Neuronal stem cell (in vitro differentiated cells): ENCODE results near the gene ASZ1.
"Not testable (repeated sequence)": the region's sequence is repeated elsewhere in the genome, so short reads cannot be mapped to it uniquely, and the experiment has no call there.

Experiments
- DNase-seq: peaks from one replicate; pipeline ENCODE4 v3.0.0-alpha.2; 2013; ENCODE audit warnings: low spot score
- H2AFZ ChIP-seq: one replicate; pipeline ENCODE4 v1.6.1; 2013; ENCODE audit warnings: mild to moderate bottlenecking, low read length, inconsistent platforms
- H2AK5ac ChIP-seq: 2 replicates; pipeline ENCODE4 v1.6.1; 2013; ENCODE audit warnings: low read depth, mild to moderate bottlenecking, inconsistent platforms, low read length, moderate library complexity, mixed read lengths
- H2BK120ac ChIP-seq: 2 replicates; pipeline ENCODE4 v1.6.1; 2013; ENCODE audit warnings: low read depth, mild to moderate bottlenecking, inconsistent platforms, low read length, moderate library complexity, mixed read lengths
- H2BK12ac ChIP-seq: one replicate; pipeline ENCODE4 v1.6.1; 2013; ENCODE audit warnings: low read length, inconsistent platforms
- H2BK15ac ChIP-seq: 2 replicates; pipeline ENCODE4 v1.6.1; 2013; ENCODE audit warnings: mild to moderate bottlenecking, low read length, inconsistent platforms, mixed read lengths
- H2BK5ac ChIP-seq: one replicate; pipeline ENCODE4 v1.6.1; 2013; ENCODE audit warnings: inconsistent platforms, mild to moderate bottlenecking, low read length, moderate library complexity
- H3K14ac ChIP-seq: one replicate; pipeline ENCODE4 v1.6.1; 2013; ENCODE audit warnings: low read length, inconsistent platforms
- H3K18ac ChIP-seq: 2 replicates; pipeline ENCODE4 v1.6.1; 2013; ENCODE audit warnings: low read length, inconsistent platforms
- H3K23ac ChIP-seq: 2 replicates; pipeline ENCODE4 v1.6.1; 2013; ENCODE audit warnings: low read depth, mild to moderate bottlenecking, mixed read lengths, low read length, inconsistent platforms; ENCODE audit not compliant: poor library complexity
- H3K27ac ChIP-seq: replicated peaks from 3 replicates; pipeline ENCODE4 v1.5.1; 2013; ENCODE audit warnings: low read length, inconsistent platforms
- H3K27me3 ChIP-seq, 3 experiments: 2 replicates each; pipeline ENCODE4 v1.6.1; 2013; ENCODE audit warnings: low read length in 3 of 3, mild to moderate bottlenecking in 2 of 3, inconsistent platforms in 1 of 3, low read depth in 1 of 3, mixed read lengths in 1 of 3, moderate library complexity in 1 of 3; ENCODE audit not compliant: control insufficient read depth in 3 of 3, insufficient read depth in 3 of 3
- H3K36me3 ChIP-seq, 2 donors: replicated peaks in 1 of 2; 2 replicates each; pipeline ENCODE4 v1.6.1; 2013; ENCODE audit warnings: low read length in 2 of 2; ENCODE audit not compliant: control insufficient read depth in 2 of 2, insufficient read depth in 2 of 2
- H3K4ac ChIP-seq: 2 replicates; pipeline ENCODE4 v1.6.1; 2013; ENCODE audit warnings: inconsistent platforms, mild to moderate bottlenecking, low read length, moderate library complexity
- H3K4me1 ChIP-seq, 2 donors: 1 replicate in 1 of 2; 2 replicates in 1 of 2; pipeline ENCODE4 v1.6.1; 2013; ENCODE audit warnings: low read length in 2 of 2, low read depth in 1 of 2; ENCODE audit not compliant: control insufficient read depth in 2 of 2, insufficient read depth in 1 of 2
- H3K4me2 ChIP-seq: one replicate; pipeline ENCODE4 v1.6.1; 2013; ENCODE audit warnings: mild to moderate bottlenecking, low read length, inconsistent platforms; ENCODE audit not compliant: insufficient read depth, poor library complexity, severe bottlenecking
- H3K4me3 ChIP-seq, 2 donors: 2 replicates each; pipeline ENCODE4 v1.5.1; 2013; ENCODE audit warnings: low read length in 2 of 2, mild to moderate bottlenecking in 2 of 2, inconsistent platforms in 1 of 2, moderate library complexity in 1 of 2
- H3K79me1 ChIP-seq: one replicate; pipeline ENCODE4 v1.6.1; 2013; ENCODE audit warnings: low read depth, mild to moderate bottlenecking, inconsistent platforms, low read length, moderate library complexity
- H3K9ac ChIP-seq: one replicate; pipeline ENCODE4 v1.6.1; 2013; ENCODE audit warnings: mild to moderate bottlenecking, low read depth, low read length, inconsistent platforms; ENCODE audit not compliant: poor library complexity
- H3K9me3 ChIP-seq, 2 donors: replicated peaks in 1 of 2; 2 replicates each; pipeline versions ENCODE3 to v1.6.1; 2013; ENCODE audit warnings: low read length in 2 of 2, mild to moderate bottlenecking in 2 of 2, inconsistent platforms in 1 of 2, low read depth in 1 of 2, mixed read lengths in 1 of 2, moderate library complexity in 1 of 2; ENCODE audit not compliant: control insufficient read depth in 2 of 2, insufficient read depth in 1 of 2
- H4K8ac ChIP-seq: one replicate; pipeline ENCODE4 v1.6.1; 2013; ENCODE audit warnings: low read depth, mild to moderate bottlenecking, inconsistent platforms, low read length, moderate library complexity
- H4K91ac ChIP-seq: one replicate; pipeline ENCODE4 v1.6.1; 2013; ENCODE audit warnings: low read length, low read depth, mild to moderate bottlenecking, inconsistent platforms; ENCODE audit not compliant: poor library complexity
- WGBS, 2 donors: extraction: QIAGEN DNeasy Blood & Tissue Kit; methylation state at CpG; one replicate each; pipeline ENCODE4 v1.1.7; 2013; ENCODE audit warnings: missing lambda C conversion rate in 2 of 2, mixed read lengths in 1 of 2; ENCODE audit not compliant: insufficient read length in 2 of 2, insufficient replicate concordance in 1 of 2; ENCODE audit errors: extremely low coverage in 2 of 2; 5-methylcytosine and 5-hydroxymethylcytosine counted together

The ASZ1 gene

DNA sequence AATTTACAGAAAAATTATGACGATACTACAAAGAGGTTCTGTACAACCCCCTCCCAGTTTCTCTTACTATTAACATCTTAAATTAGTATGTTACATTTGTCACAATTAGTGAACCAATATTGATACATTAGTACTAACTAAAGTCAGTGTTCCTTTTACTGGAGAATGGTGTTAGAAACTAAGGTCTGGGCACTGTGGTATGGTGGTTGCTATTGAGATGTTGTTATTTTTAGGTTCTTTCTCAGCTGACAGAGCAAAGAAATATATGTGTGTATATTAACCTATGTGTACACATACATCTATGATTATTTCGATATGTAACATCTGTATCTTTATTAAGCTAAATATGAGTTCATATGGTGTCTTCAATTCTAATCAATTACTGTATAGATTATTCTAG is 40.9 kb upstream of the ASZ1 start:
- Histone ChIP-seq H2AK5ac (no peak overlapping the region), H3K14ac (no peak overlapping the region), H3K9ac (no peak overlapping the region), H2BK15ac (no peak overlapping the region), H3K4me1 (no peaks in the 10 kb centered on the region), H2BK120ac (no peak overlapping the region), H3K18ac (no peak overlapping the region), H3K4ac (no peak overlapping the region), H3K23ac (no peak overlapping the region), H4K8ac (no peak overlapping the region), H3K4me2 (no peak overlapping the region), H3K4me3 (no peak overlapping the region), H3K36me3 (no peaks in the 10 kb centered on the region), H3K27ac (no peak overlapping the region), H2BK5ac (no peak overlapping the region), H3K27me3 (no peaks in the 10 kb centered on the region), H3K9me3 (no peaks in the 10 kb centered on the region), H4K91ac (no peak overlapping the region), H3K79me1 (no peaks in the 10 kb centered on the region), H2BK12ac (no peak overlapping the region), H2AFZ (no peak overlapping the region)
- no CpG with 5 or more reads among the region's 2 CpGs for WGBS, 2 donors
- DNase-seq: no peak

DNA sequence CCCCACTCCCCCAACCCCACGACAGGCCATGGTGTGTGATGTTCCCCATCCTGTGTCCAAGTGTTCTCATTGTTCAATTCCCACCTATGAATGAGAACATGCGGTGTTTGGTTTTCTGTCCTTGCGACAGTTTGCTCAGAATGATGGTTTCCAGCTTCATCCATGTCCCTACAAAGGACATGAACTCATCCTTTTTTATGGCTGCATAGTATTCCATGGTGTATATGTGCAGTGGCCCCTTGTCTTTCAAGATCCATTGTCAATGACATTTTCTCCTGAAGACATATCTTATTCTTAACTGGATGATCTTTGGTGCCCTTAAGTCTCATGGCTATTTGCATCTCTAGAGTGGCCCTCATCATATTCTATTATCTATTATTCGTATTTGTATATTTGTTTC is 33.5 kb upstream of the ASZ1 start:
- not testable (repeated sequence) for H3K9me3 ChIP-seq, H2BK120ac ChIP-seq, H2BK5ac ChIP-seq, H3K79me1 ChIP-seq, H3K4me2 ChIP-seq, H3K18ac ChIP-seq, H2AFZ ChIP-seq, H3K23ac ChIP-seq, H4K91ac ChIP-seq, H3K27me3 ChIP-seq, H3K4me1 ChIP-seq, H2AK5ac ChIP-seq, H3K9ac ChIP-seq, H3K36me3 ChIP-seq, H3K14ac ChIP-seq, H4K8ac ChIP-seq, H3K27ac ChIP-seq, H2BK12ac ChIP-seq, H2BK15ac ChIP-seq, H3K4me3 ChIP-seq, DNase-seq, H3K4ac ChIP-seq
- WGBS, 2 donors: no CpG with 5 or more reads among the region's 4 CpGs

GRCh38 chr7:117459735-117460134 is 32.4 kb upstream of the ASZ1 start:
- Histone ChIP-seq H3K79me1 (no peaks in the 10 kb centered on the region), H4K91ac (no peak overlapping the region), H2BK15ac (no peak overlapping the region), H3K9me3 (no peaks in the 10 kb centered on the region), H3K27me3 (no peaks in the 10 kb centered on the region), H2BK5ac (no peak overlapping the region), H3K4ac (no peak overlapping the region), H3K4me3 (no peak overlapping the region), H3K4me1 (no peaks in the 10 kb centered on the region), H2AK5ac (no peak overlapping the region), H3K18ac (no peak overlapping the region), H2BK120ac (no peak overlapping the region), H2BK12ac (no peak overlapping the region), H2AFZ (no peak overlapping the region), H3K14ac (no peak overlapping the region), H3K4me2 (no peak overlapping the region), H4K8ac (no peak overlapping the region), H3K9ac (no peak overlapping the region), H3K27ac (no peak overlapping the region), H3K23ac (no peak overlapping the region), H3K36me3 (no peaks in the 10 kb centered on the region)
- DNase-seq: no peak

DNA sequence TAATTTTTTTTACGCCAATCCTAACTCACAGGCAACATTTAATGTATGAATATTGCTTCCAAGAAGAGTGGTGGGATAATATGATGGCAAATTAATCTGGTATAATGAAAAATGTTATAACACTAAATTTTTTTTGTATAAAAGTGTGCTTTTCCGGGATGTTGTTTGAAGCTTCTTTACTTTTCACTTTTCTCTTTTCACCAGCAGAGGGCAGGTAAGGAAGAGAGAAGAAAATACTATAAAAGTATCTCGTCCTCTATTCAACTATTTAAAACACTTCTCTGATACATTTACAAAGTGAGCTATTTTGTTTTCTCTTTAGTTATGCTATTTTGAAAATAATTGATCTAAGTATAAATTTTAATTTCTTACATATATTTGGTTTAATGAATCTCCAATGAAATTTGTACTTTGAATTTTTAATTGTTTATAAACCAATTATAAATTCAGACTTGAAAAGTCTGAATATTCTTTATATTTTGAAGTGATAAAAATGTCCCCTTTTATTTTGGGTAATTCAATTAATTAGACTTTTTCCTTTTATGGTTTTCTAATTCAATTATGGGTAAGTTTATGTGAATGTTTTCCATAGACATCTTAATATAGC is 31.8 kb upstream of the ASZ1 start:
- Histone ChIP-seq H3K9ac (no peak overlapping the region), H2AK5ac (no peak overlapping the region), H2BK12ac (no peak overlapping the region), H3K4ac (no peak overlapping the region), H3K79me1 (no peaks in the 10 kb centered on the region), H3K18ac (no peak overlapping the region), H4K91ac (no peak overlapping the region), H3K14ac (no peak overlapping the region), H2BK120ac (no peak overlapping the region), H3K36me3 (no peaks in the 10 kb centered on the region), H2BK5ac (no peak overlapping the region), H3K27ac (no peak overlapping the region), H3K4me1 (no peaks in the 10 kb centered on the region), H3K27me3 (no peaks in the 10 kb centered on the region), H3K9me3 (no peaks in the 10 kb centered on the region), H4K8ac (no peak overlapping the region), H3K4me3 (no peak overlapping the region), H2AFZ (no peak overlapping the region), H3K4me2 (no peak overlapping the region), H2BK15ac (no peak overlapping the region), H3K23ac (no peak overlapping the region)
- no CpG with 5 or more reads among the region's 3 CpGs for WGBS, 2 donors
- no peak for DNase-seq
